Epidermal melanocyte (primary cell): ENCODE data around the gene FAM174C.
A peak's percentile ranks its signal among the peaks of the same experiment; 100 is the strongest.

Experiments
- DNase-seq: peaks from one replicate; pipeline ENCODE4 v3.0.0; 2011; ENCODE audit warnings: low spot score; ENCODE audit not compliant: insufficient read length

FAM174C gene

GRCh38 chr19:1249990-1250436 is 25.3 kb upstream of the FAM174C start:
- no peak for DNase-seq

GRCh38 chr19:1250437-1251260 is 24.7 kb upstream of the FAM174C start:
- no peak for DNase-seq

GRCh38 chr19:1251330-1252220 is 23.8 kb upstream of the FAM174C start:
- DNase-seq: no peak

GRCh38 chr19:1252221-1252820 is 23.0 kb upstream of the FAM174C start:
- no peak for DNase-seq

GRCh38 chr19:1252821-1253513 is 22.4 kb upstream of the FAM174C start:
- peak; percentile 77 for DNase-seq

- no peak for DNase-seq
Observed at GRCh38 chr19:1253514-1254080, 21.7 kb upstream of the FAM174C start.

- DNase-seq: no peak
Observed at GRCh38 chr19:1254081-1254527, 21.2 kb upstream of the FAM174C start.

- no peak for DNase-seq
Observed at GRCh38 chr19:1254530-1255185, 20.7 kb upstream of the FAM174C start.

GRCh38 chr19:1255186-1256161 is 19.9 kb upstream of the FAM174C start:
- DNase-seq: no peak

GRCh38 chr19:1256646-1257474 is 18.5 kb upstream of the FAM174C start:
- no peak for DNase-seq

GRCh38 chr19:1257475-1258162 is 17.7 kb upstream of the FAM174C start:
- DNase-seq: no peak

GRCh38 chr19:1258163-1258492 is 17.2 kb upstream of the FAM174C start:
- no peak for DNase-seq

- no peak for DNase-seq
Observed at GRCh38 chr19:1258707-1259205, 16.6 kb upstream of the FAM174C start.

- no peak for DNase-seq
Observed at GRCh38 chr19:1259206-1259875, 16.0 kb upstream of the FAM174C start.

- no peak for DNase-seq
Observed at GRCh38 chr19:1259876-1260748, 15.2 kb upstream of the FAM174C start.
